Measurements from ENCODE around the gene LLGL1. TPM values are rescaled to one million over a fixed set of nuclear protein-coding genes. Genes with fewer than 3 reads are reported as not detected.

Gene LLGL1
- polyA plus RNA-seq, 4 donors, result 2.5 to 15.6 (median 6.2) TPM

DNA sequence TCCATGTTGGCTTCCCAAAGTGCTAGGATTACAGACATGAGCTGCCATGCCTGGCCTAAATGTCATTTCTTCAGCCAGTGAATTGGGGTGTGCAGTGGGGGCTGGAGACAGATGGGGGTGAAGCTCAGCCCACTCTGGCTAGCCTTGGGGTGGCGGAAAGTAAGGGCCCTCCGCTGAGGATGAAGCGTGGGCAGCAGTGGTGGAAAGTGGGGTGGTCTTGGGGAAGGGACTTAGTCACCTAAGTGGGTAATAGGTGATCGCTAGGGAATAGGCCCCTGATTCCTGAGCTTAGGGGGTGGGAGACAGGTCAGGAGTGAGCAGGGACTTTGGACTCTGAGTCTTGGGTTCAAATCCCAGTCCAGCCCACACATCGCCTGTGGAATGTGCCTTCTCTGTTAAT, 2.2 kb downstream of the LLGL1 start:
- Histone ChIP-seq H3K36me3 (ENCODE audit: control insufficient read depth in 3 of 3, insufficient read depth in 2 of 3, low read depth in 1 of 3, low read length in 3 of 3) (peaks cover 0 to 20% (median 0%) of the 10 kb centered on the region in 3 donors), H3K27ac (ENCODE audit: low read depth in 1 of 3, low read length in 2 of 3) (no peak overlapping the region), H3K4me1 (ENCODE audit: control insufficient read depth in 3 of 3, insufficient read depth in 2 of 3, low read depth in 1 of 3, low read length in 2 of 3) (peaks cover 0 to 24% (median 5%) of the 10 kb centered on the region in 3 donors), H3K27me3 (ENCODE audit: control insufficient read depth in 3 of 3, insufficient read depth in 3 of 3, low read length in 3 of 3) (no peaks in the 10 kb centered on the region), H3K4me3 (ENCODE audit: low read depth in 1 of 3, low read length in 3 of 3) (no peak overlapping the region), H3K9me3 (ENCODE audit: control insufficient read depth in 2 of 2, insufficient read depth in 1 of 2, low read depth in 1 of 2, low read length in 1 of 2) (no peaks in the 10 kb centered on the region)
- 95 to 98% (median 98%) methylated on average over 5 of the region's 5 CpGs for WGBS, 3 donors
- FAIRE-seq (no peak), DNase-seq (no peak)

- H3K4me3 ChIP-seq (ENCODE audit: low read depth in 1 of 3, low read length in 3 of 3), result no peak overlapping the region
- peaks cover 0 to 24% (median 5%) of the 10 kb centered on the region in 3 donors for H3K4me1 ChIP-seq (ENCODE audit: control insufficient read depth in 3 of 3, insufficient read depth in 2 of 3, low read depth in 1 of 3, low read length in 2 of 3)
- no peaks in the 10 kb centered on the region for H3K9me3 ChIP-seq (ENCODE audit: control insufficient read depth in 2 of 2, insufficient read depth in 1 of 2, low read depth in 1 of 2, low read length in 1 of 2)
- no peak for DNase-seq
- no peak for FAIRE-seq
- 89 to 91% (median 90%) methylated on average over 10 of the region's 10 CpGs for WGBS, 3 donors
- no peaks in the 10 kb centered on the region for H3K27me3 ChIP-seq (ENCODE audit: control insufficient read depth in 3 of 3, insufficient read depth in 3 of 3, low read length in 3 of 3)
- H3K27ac ChIP-seq (ENCODE audit: low read depth in 1 of 3, low read length in 2 of 3), result no peak overlapping the region
- peaks cover 0 to 26% (median 0%) of the 10 kb centered on the region in 3 donors for H3K36me3 ChIP-seq (ENCODE audit: control insufficient read depth in 3 of 3, insufficient read depth in 2 of 3, low read depth in 1 of 3, low read length in 3 of 3)
These were observed 2.8 kb downstream of the LLGL1 start for GRCh38 chr17:18228176-18228682.

GRCh38 chr17:18229254-18229653, 3.8 kb downstream of the LLGL1 start:
- peaks cover 0 to 36% (median 0%) of the 10 kb centered on the region in 3 donors for H3K36me3 ChIP-seq (ENCODE audit: control insufficient read depth in 3 of 3, insufficient read depth in 2 of 3, low read depth in 1 of 3, low read length in 3 of 3)
- H3K9me3 ChIP-seq (ENCODE audit: control insufficient read depth in 2 of 2, insufficient read depth in 1 of 2, low read depth in 1 of 2, low read length in 1 of 2), result no peaks in the 10 kb centered on the region
- DNase-seq, result no peak
- H3K4me1 ChIP-seq (ENCODE audit: control insufficient read depth in 3 of 3, insufficient read depth in 2 of 3, low read depth in 1 of 3, low read length in 2 of 3), result peaks cover 0 to 21% (median 5%) of the 10 kb centered on the region in 3 donors
- 77 to 88% (median 79%) methylated on average over 4 of the region's 4 CpGs for WGBS, 3 donors
- H3K27ac ChIP-seq (ENCODE audit: low read depth in 1 of 3, low read length in 2 of 3), result no peak overlapping the region
- no peak for FAIRE-seq
- H3K4me3 ChIP-seq (ENCODE audit: low read depth in 1 of 3, low read length in 3 of 3), result no peak overlapping the region
- no peaks in the 10 kb centered on the region for H3K27me3 ChIP-seq (ENCODE audit: control insufficient read depth in 3 of 3, insufficient read depth in 3 of 3, low read length in 3 of 3)

- Histone ChIP-seq H3K4me1 (ENCODE audit: control insufficient read depth in 3 of 3, insufficient read depth in 2 of 3, low read depth in 1 of 3, low read length in 2 of 3) (peaks cover 0 to 16% (median 5%) of the 10 kb centered on the region in 3 donors), H3K27me3 (ENCODE audit: control insufficient read depth in 3 of 3, insufficient read depth in 3 of 3, low read length in 3 of 3) (no peaks in the 10 kb centered on the region), H3K9me3 (ENCODE audit: control insufficient read depth in 2 of 2, insufficient read depth in 1 of 2, low read depth in 1 of 2, low read length in 1 of 2) (no peaks in the 10 kb centered on the region), H3K36me3 (ENCODE audit: control insufficient read depth in 3 of 3, insufficient read depth in 2 of 3, low read depth in 1 of 3, low read length in 3 of 3) (peaks cover 0 to 41% (median 0%) of the 10 kb centered on the region in 3 donors), H3K27ac (ENCODE audit: low read depth in 1 of 3, low read length in 2 of 3) (no peak overlapping the region), H3K4me3 (ENCODE audit: low read depth in 1 of 3, low read length in 3 of 3) (no peak overlapping the region)
- FAIRE-seq (no peak), DNase-seq (no peak)
- WGBS, 3 donors, result 93 to 94% (median 94%) methylated on average over 6 to 7 of the region's 7 CpGs
These were observed 4.3 kb downstream of the LLGL1 start for GRCh38 chr17:18229771-18230170.

- WGBS, 3 donors, result 82 to 88% (median 88%) methylated on average over 11 to 14 of the region's 14 CpGs
These were observed 5.1 kb downstream of the LLGL1 start for GRCh38 chr17:18230288-18231141.

DNA sequence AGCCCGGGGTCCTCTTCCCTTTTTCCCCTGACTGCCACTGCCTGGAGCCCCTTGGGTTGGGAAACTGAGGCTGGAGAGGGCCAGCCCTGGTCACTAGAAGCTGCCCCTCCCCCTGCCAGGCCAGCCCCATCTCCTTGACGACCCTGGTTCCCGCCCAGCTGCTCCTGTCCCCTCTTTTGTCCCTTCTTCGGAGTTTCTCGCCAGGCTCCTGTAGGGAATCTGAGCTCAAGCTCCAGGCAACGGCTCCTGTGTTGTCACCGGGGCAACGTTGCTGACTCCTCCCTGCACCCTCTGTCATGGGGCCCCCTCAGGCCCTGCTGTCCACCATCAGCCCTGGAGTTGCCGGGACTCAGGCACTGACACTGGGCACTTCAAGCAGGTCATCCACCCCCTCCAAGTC, 5.7 kb downstream of the LLGL1 start:
- H3K27me3 ChIP-seq (ENCODE audit: control insufficient read depth in 3 of 3, insufficient read depth in 3 of 3, low read length in 3 of 3), result no peaks in the 10 kb centered on the region
- no peaks in the 10 kb centered on the region for H3K9me3 ChIP-seq (ENCODE audit: control insufficient read depth in 2 of 2, insufficient read depth in 1 of 2, low read depth in 1 of 2, low read length in 1 of 2)
- DNase-seq, result no peak
- no peak overlapping the region for H3K27ac ChIP-seq (ENCODE audit: low read depth in 1 of 3, low read length in 2 of 3)
- peaks cover 0 to 55% (median 0%) of the 10 kb centered on the region in 3 donors for H3K36me3 ChIP-seq (ENCODE audit: control insufficient read depth in 3 of 3, insufficient read depth in 2 of 3, low read depth in 1 of 3, low read length in 3 of 3)
- 71 to 76% (median 75%) methylated on average over 8 to 9 of the region's 9 CpGs for WGBS, 3 donors
- no peak overlapping the region for H3K4me3 ChIP-seq (ENCODE audit: low read depth in 1 of 3, low read length in 3 of 3)
- FAIRE-seq, result no peak
- peaks cover 0 to 10% (median 3%) of the 10 kb centered on the region in 3 donors for H3K4me1 ChIP-seq (ENCODE audit: control insufficient read depth in 3 of 3, insufficient read depth in 2 of 3, low read depth in 1 of 3, low read length in 2 of 3)

More at GRCh38 chr17:18230288-18231141, 5.1 kb downstream of the LLGL1 start:
- no peaks in the 10 kb centered on the region for H3K27me3 ChIP-seq (ENCODE audit: control insufficient read depth in 3 of 3, insufficient read depth in 3 of 3, low read length in 3 of 3)
- no peaks in the 10 kb centered on the region for H3K9me3 ChIP-seq (ENCODE audit: control insufficient read depth in 2 of 2, insufficient read depth in 1 of 2, low read depth in 1 of 2, low read length in 1 of 2)
- no peak overlapping the region for H3K4me3 ChIP-seq (ENCODE audit: low read depth in 1 of 3, low read length in 3 of 3)
- peaks cover 0 to 49% (median 0%) of the 10 kb centered on the region in 3 donors for H3K36me3 ChIP-seq (ENCODE audit: control insufficient read depth in 3 of 3, insufficient read depth in 2 of 3, low read depth in 1 of 3, low read length in 3 of 3)
- no peak for FAIRE-seq
- H3K4me1 ChIP-seq (ENCODE audit: control insufficient read depth in 3 of 3, insufficient read depth in 2 of 3, low read depth in 1 of 3, low read length in 2 of 3), result peaks cover 0 to 12% (median 5%) of the 10 kb centered on the region in 3 donors
- no peak for DNase-seq
- no peak overlapping the region for H3K27ac ChIP-seq (ENCODE audit: low read depth in 1 of 3, low read length in 2 of 3)

- Histone ChIP-seq H3K36me3 (ENCODE audit: control insufficient read depth in 3 of 3, insufficient read depth in 2 of 3, low read depth in 1 of 3, low read length in 3 of 3) (peaks cover 0 to 75% (median 2%) of the 10 kb centered on the region in 3 donors), H3K9me3 (ENCODE audit: control insufficient read depth in 2 of 2, insufficient read depth in 1 of 2, low read depth in 1 of 2, low read length in 1 of 2) (no peaks in the 10 kb centered on the region), H3K4me3 (ENCODE audit: low read depth in 1 of 3, low read length in 3 of 3) (no peak overlapping the region), H3K27ac (ENCODE audit: low read depth in 1 of 3, low read length in 2 of 3) (no peak overlapping the region), H3K4me1 (ENCODE audit: control insufficient read depth in 3 of 3, insufficient read depth in 2 of 3, low read depth in 1 of 3, low read length in 2 of 3) (peaks cover 0 to 4% (median 0%) of the 10 kb centered on the region in 3 donors), H3K27me3 (ENCODE audit: control insufficient read depth in 3 of 3, insufficient read depth in 3 of 3, low read length in 3 of 3) (no peaks in the 10 kb centered on the region)
- FAIRE-seq, result no peak
- DNase-seq, result no peak
- WGBS, 3 donors, result 92 to 94% (median 94%) methylated on average over 20 to 22 of the region's 22 CpGs
These were observed 8.5 kb downstream of the LLGL1 start for GRCh38 chr17:18233803-18234518.

DNA sequence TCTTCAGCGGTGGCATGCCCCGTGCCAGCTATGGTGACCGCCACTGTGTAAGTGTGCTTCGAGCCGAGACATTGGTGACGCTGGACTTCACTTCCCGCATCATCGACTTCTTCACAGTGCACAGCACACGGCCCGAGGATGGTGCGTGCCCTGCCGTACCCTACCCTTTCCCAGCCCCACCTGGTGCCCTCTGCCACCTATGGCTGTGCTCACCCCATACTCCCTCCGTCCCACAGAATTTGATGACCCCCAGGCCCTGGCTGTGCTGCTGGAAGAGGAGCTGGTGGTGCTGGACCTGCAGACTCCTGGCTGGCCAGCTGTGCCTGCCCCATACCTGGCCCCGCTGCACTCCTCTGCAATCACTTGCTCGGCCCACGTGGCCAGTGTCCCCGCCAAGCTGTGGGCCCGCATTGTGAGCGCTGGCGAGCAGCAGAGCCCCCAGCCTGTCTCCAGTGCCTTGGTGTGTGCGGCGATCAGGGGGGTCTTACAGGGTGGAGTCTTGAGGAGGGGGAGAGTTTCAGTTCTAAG, 9.5 kb downstream of the LLGL1 start:
- no peaks in the 10 kb centered on the region for H3K27me3 ChIP-seq (ENCODE audit: control insufficient read depth in 3 of 3, insufficient read depth in 3 of 3, low read length in 3 of 3)
- WGBS, 3 donors, result 95 to 97% (median 95%) methylated on average over 22 of the region's 22 CpGs
- no peaks in the 10 kb centered on the region for H3K4me1 ChIP-seq (ENCODE audit: control insufficient read depth in 3 of 3, insufficient read depth in 2 of 3, low read depth in 1 of 3, low read length in 2 of 3)
- FAIRE-seq (no peak), DNase-seq (no peak)
- H3K4me3 ChIP-seq (ENCODE audit: low read depth in 1 of 3, low read length in 3 of 3), result no peak overlapping the region
- H3K27ac ChIP-seq (ENCODE audit: low read depth in 1 of 3, low read length in 2 of 3), result no peak overlapping the region
- no peaks in the 10 kb centered on the region for H3K9me3 ChIP-seq (ENCODE audit: control insufficient read depth in 2 of 2, insufficient read depth in 1 of 2, low read depth in 1 of 2, low read length in 1 of 2)
- H3K36me3 ChIP-seq (ENCODE audit: control insufficient read depth in 3 of 3, insufficient read depth in 2 of 3, low read depth in 1 of 3, low read length in 3 of 3), result peaks cover 0 to 84% (median 2%) of the 10 kb centered on the region in 3 donors

All from small intestine (tissue), 7 donors.